ENCODE measurements around the gene MEI1.

The MEI1 gene

GRCh38 chr22:41801147-41801819 is 102.0 kb downstream of the MEI1 start:
- TF ChIP-seq CTCF (IDR thresholded peaks at IDR 0.05; ENCODE audit: control insufficient read depth, insufficient read depth, low read depth, low read length, missing control alignments): no peak
- DNase-seq (ENCODE audit: low read depth): no peak
- H3K4me3 ChIP-seq (ENCODE audit: control insufficient read depth, low read depth, low read length): peak overlapping the region; percentile 93

- H3K4me3 ChIP-seq (ENCODE audit: control insufficient read depth, low read depth, low read length): no peak overlapping the region
- TF ChIP-seq CTCF (IDR thresholded peaks at IDR 0.05; ENCODE audit: control insufficient read depth, insufficient read depth, low read depth, low read length, missing control alignments): no peak
- no peak for DNase-seq (ENCODE audit: low read depth)
Observed at GRCh38 chr22:41801886-41802285, 102.6 kb downstream of the MEI1 start.

- no peak overlapping the region for H3K4me3 ChIP-seq (ENCODE audit: control insufficient read depth, low read depth, low read length)
- TF ChIP-seq CTCF (IDR thresholded peaks at IDR 0.05; ENCODE audit: control insufficient read depth, insufficient read depth, low read depth, low read length, missing control alignments): no peak
- no peak for DNase-seq (ENCODE audit: low read depth)
Observed at GRCh38 chr22:41805639-41806038, 106.3 kb downstream of the MEI1 start.

- DNase-seq (ENCODE audit: low read depth): no peak
- no peak overlapping the region for H3K4me3 ChIP-seq (ENCODE audit: control insufficient read depth, low read depth, low read length)
Observed at GRCh38 chr22:41808400-41808799, 109.1 kb downstream of the MEI1 start.

DNA sequence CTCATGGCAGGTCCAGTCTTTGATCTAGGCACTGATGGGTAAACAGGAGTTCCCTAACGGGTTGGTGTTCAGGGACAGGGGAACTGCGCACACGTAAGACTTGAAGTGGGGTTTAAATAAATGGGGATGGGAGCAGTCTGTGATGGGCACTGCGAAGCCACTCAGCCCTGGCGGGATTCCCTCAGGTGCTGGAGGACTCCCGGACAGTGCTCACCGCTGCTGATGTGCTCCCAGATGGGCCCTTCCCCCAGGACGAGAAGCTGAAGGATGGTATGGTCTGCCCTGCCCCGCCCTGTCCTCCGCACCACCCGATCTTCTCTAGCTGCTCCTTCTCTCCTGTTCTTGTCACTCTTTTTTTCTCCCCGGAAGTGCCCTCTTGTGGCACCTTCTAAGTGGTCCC is 110.7 kb downstream of the MEI1 start:
- TF ChIP-seq CTCF (IDR thresholded peaks at IDR 0.05; ENCODE audit: control insufficient read depth, insufficient read depth, low read depth, low read length, missing control alignments): no peak

More at GRCh38 chr22:41808400-41808799, 109.1 kb downstream of the MEI1 start:
- TF ChIP-seq CTCF (IDR thresholded peaks at IDR 0.05; ENCODE audit: control insufficient read depth, insufficient read depth, low read depth, low read length, missing control alignments): no peak

GRCh38 chr22:41812805-41813545 is 113.7 kb downstream of the MEI1 start:
- DNase-seq (ENCODE audit: low read depth): no peak
- no peak for TF ChIP-seq CTCF (IDR thresholded peaks at IDR 0.05; ENCODE audit: control insufficient read depth, insufficient read depth, low read depth, low read length, missing control alignments)
- no peak overlapping the region for H3K4me3 ChIP-seq (ENCODE audit: control insufficient read depth, low read depth, low read length)

More for the DNA sequence above, 110.7 kb downstream of the MEI1 start:
- no peak overlapping the region for H3K4me3 ChIP-seq (ENCODE audit: control insufficient read depth, low read depth, low read length)
- no peak for DNase-seq (ENCODE audit: low read depth)
